K562 (cell line): ENCODE results near the gene SSBP1. TPM values are rescaled to one million over a fixed set of nuclear protein-coding genes. Genes with fewer than 3 reads are reported as not detected.

Source experiments
- ATAC-seq: fragments of 200-7000 bp; cut with Tn5 transposase; 3 replicates; pipeline ENCODE4 v1.9.1; 2020; ENCODE audit warnings: moderate library complexity
- BruUV-seq: library from RNA; stranded (reverse); fragments of 400-500 nt; replicated peaks from 2 replicates; lab custom pipeline; 2021; lab: Mats Ljungman, UMichigan
- CTCF ChIA-PET: fragments of 300-600 bp; formaldehyde crosslinking; extraction: SDS; loops from one replicate; lab custom pipeline; 2021; ENCODE audit warnings: low intra/inter-chr PET ratio; lab: Yijun Ruan, JAX
- POLR2A ChIA-PET: fragments of 300-600, 350-650 bp; sonication (Branson Sonifier 250); formaldehyde crosslinking; extraction: SDS; loops from one replicate; lab custom pipeline; 2021; ENCODE audit warnings: antibody characterized with exemption, inconsistent platforms; lab: Yijun Ruan, JAX
- DNase-seq, 4 experiments: peaks; one replicate each; pipeline versions ENCODE4 v3.0.0 to v3.0.0-alpha.2; 2011 to 2018; ENCODE audit warnings: low spot score in 3 of 4, mixed read lengths in 3 of 4; ENCODE audit errors: extremely low read depth in 1 of 4
- FAIRE-seq: peaks from 2 replicates; lab custom pipeline; 2011; peaks lifted over from hg19 to GRCh38; lab: Jason Lieb, UNC
- H2AFZ ChIP-seq: 2 replicates; pipeline ENCODE4 v1.6.0; 2011; ENCODE audit warnings: low read depth, low read length, control low read depth, inconsistent platforms
- H3K27ac ChIP-seq: fragments of 200-600 bp; 3 replicates; pipeline ENCODE4 v1.8.0; 2011; ENCODE audit warnings: low read depth, mild to moderate bottlenecking, control low read depth, inconsistent platforms, low read length, moderate library complexity, mixed read lengths; ENCODE audit errors: extremely low read depth
- H3K27me3 ChIP-seq, 2 experiments: fragments of 300-600 bp in 1 of 2; 2 replicates in 1 of 2; 3 replicates in 1 of 2; pipeline versions ENCODE4 v1.6.0 to v1.8.0; 2011; ENCODE audit warnings: inconsistent platforms in 2 of 2, low read length in 2 of 2, mild to moderate bottlenecking in 1 of 2, mixed read lengths in 1 of 2, moderate library complexity in 1 of 2; ENCODE audit not compliant: control insufficient read depth in 2 of 2, insufficient read depth in 2 of 2
- H3K36me3 ChIP-seq: fragments of 300-600 bp; 3 replicates; pipeline ENCODE4 v1.8.0; 2011; ENCODE audit warnings: mild to moderate bottlenecking, low read length, inconsistent platforms; ENCODE audit not compliant: control insufficient read depth, insufficient read depth
- H3K4me1 ChIP-seq, 2 experiments: fragments of 200-600 bp in 1 of 2; replicated peaks in 1 of 2; 2 replicates in 1 of 2; 3 replicates in 1 of 2; pipeline versions ENCODE4 v1.5.1 to v1.8.0; 2011; ENCODE audit warnings: inconsistent platforms in 2 of 2, low read length in 2 of 2, mild to moderate bottlenecking in 1 of 2, mixed read lengths in 1 of 2, moderate library complexity in 1 of 2; ENCODE audit not compliant: control insufficient read depth in 2 of 2, insufficient read depth in 2 of 2
- H3K4me2 ChIP-seq: 2 replicates; pipeline ENCODE4 v1.6.1; 2011; ENCODE audit warnings: low read length, control low read depth, inconsistent platforms, mixed read lengths; ENCODE audit not compliant: insufficient read depth
- H3K4me3 ChIP-seq: fragments of 200-600 bp; sonication (generic), shearing (Covaris generic); 2 replicates; pipeline ENCODE4 v1.5.1; 2016; ENCODE audit warnings: control low read depth, inconsistent platforms
- H3K79me2 ChIP-seq: fragments of 200-600 bp; 3 replicates; pipeline ENCODE4 v1.8.0; 2011; ENCODE audit warnings: low read length, inconsistent platforms; ENCODE audit not compliant: control insufficient read depth, insufficient read depth
- H3K9ac ChIP-seq, 2 experiments: 2 replicates each; pipeline versions ENCODE4 v1.6.0 to v1.6.1; 2011; ENCODE audit warnings: low read depth in 2 of 2, low read length in 2 of 2, control low read depth in 1 of 2, inconsistent platforms in 1 of 2, mild to moderate bottlenecking in 1 of 2, mixed read lengths in 1 of 2; ENCODE audit not compliant: insufficient read depth in 1 of 2
- H3K9me1 ChIP-seq: one replicate; pipeline ENCODE4 v1.6.0; 2011; ENCODE audit warnings: inconsistent platforms, mild to moderate bottlenecking, low read length, moderate library complexity; ENCODE audit not compliant: control insufficient read depth, insufficient read depth
- H3K9me3 ChIP-seq: replicated peaks from 2 replicates; pipeline ENCODE4 v1.5.1; 2011; ENCODE audit warnings: low read depth, low read length, inconsistent platforms; ENCODE audit not compliant: control insufficient read depth, insufficient read depth
- H4K20me1 ChIP-seq: replicated peaks from 2 replicates; pipeline ENCODE4 v1.6.1; 2011; ENCODE audit warnings: low read length, inconsistent platforms, mixed read lengths; ENCODE audit not compliant: control insufficient read depth, insufficient read depth
- CSDE1 ChIP-seq, 2 experiments: fragments of 450-650 bp; IDR thresholded peaks; 2 replicates each; pipeline ENCODE4 v1.6.1; 2016; ENCODE audit warnings: mild to moderate bottlenecking in 1 of 2
- DDX20 ChIP-seq: fragments of 450-650 bp; IDR thresholded peaks from 2 replicates; pipeline ENCODE4 v1.6.1; 2016; ENCODE audit warnings: missing genetic modification characterization, low read depth, mild to moderate bottlenecking, missing compliant biosample characterization, moderate library complexity
- DNMT1 ChIP-seq: fragments of 450-650 bp; IDR thresholded peaks from 2 replicates; pipeline ENCODE4 v1.6.1; 2016; ENCODE audit warnings: antibody characterized with exemption, mild to moderate bottlenecking
- ERF ChIP-seq: fragments of 450-650 bp; formaldehyde crosslinking; IDR thresholded peaks from 2 replicates; pipeline ENCODE4 v1.4.0; 2020; ENCODE audit warnings: mild to moderate bottlenecking, mixed read lengths
- ESRRB ChIP-seq: fragments of 250-450 bp; sonication (Bioruptor Pico); IDR thresholded peaks from 2 replicates; pipeline ENCODE4 v1.5.0; 2020; ENCODE audit warnings: mild to moderate bottlenecking, moderate library complexity, borderline replicate concordance
- GABPA ChIP-seq: fragments of 200-800 bp; sonication (Bioruptor generic); conservative IDR thresholded peaks from 2 replicates; pipeline ENCODE4 v1.6.1; 2016; ENCODE audit warnings: low read depth, missing genetic modification characterization, missing compliant biosample characterization
- HES1 ChIP-seq: fragments of 450-650 bp; IDR thresholded peaks from 2 replicates; pipeline ENCODE4 v1.6.1; 2016; ENCODE audit warnings: low read depth, mild to moderate bottlenecking, moderate library complexity
- KAT7 ChIP-seq: sonication (generic); formaldehyde crosslinking; IDR thresholded peaks from 2 replicates; pipeline ENCODE4 v1.8.0; 2022; ENCODE audit warnings: missing genetic modification reagents, mild to moderate bottlenecking, borderline replicate concordance
- MIER1 ChIP-seq: fragments of 450-650 bp; IDR thresholded peaks from 2 replicates; pipeline ENCODE4 v1.6.1; 2016; ENCODE audit warnings: antibody characterized with exemption, mild to moderate bottlenecking, low read depth
- RAD51 ChIP-seq: fragments of 450-650 bp; IDR thresholded peaks from 2 replicates; pipeline ENCODE4 v1.7.1; 2016; ENCODE audit warnings: low read depth, mild to moderate bottlenecking, borderline replicate concordance
- RB1 ChIP-seq: fragments of 450-650 bp; IDR thresholded peaks from 2 replicates; pipeline ENCODE4 v1.6.1; 2017; ENCODE audit warnings: low read depth, mild to moderate bottlenecking
- SUPT5H ChIP-seq: fragments of 450-650 bp; IDR thresholded peaks from 2 replicates; pipeline ENCODE4 v1.6.1; 2016
- TBL1XR1 ChIP-seq, 2 experiments: IDR thresholded peaks; 2 replicates each; pipeline ENCODE4 v1.6.1; 2012; ENCODE audit warnings: improper control_type of control experiment in 2 of 2, low read length in 2 of 2, mild to moderate bottlenecking in 1 of 2
- TFAP4 ChIP-seq: sonication (generic); formaldehyde crosslinking; IDR thresholded peaks from 2 replicates; pipeline ENCODE4 v1.8.0; 2022; ENCODE audit warnings: missing genetic modification reagents, mild to moderate bottlenecking, moderate library complexity, borderline replicate concordance
- XRCC3 ChIP-seq: fragments of 450-650 bp; IDR thresholded peaks from 2 replicates; pipeline ENCODE4 v1.6.1; 2017; ENCODE audit warnings: mild to moderate bottlenecking, moderate library complexity
- YBX1 ChIP-seq: fragments of 450-650 bp; IDR thresholded peaks from 2 replicates; pipeline ENCODE4 v1.7.1; 2016; ENCODE audit warnings: mild to moderate bottlenecking
- ZC3H11A ChIP-seq: IDR thresholded peaks from 2 replicates; pipeline ENCODE4 v1.6.1; 2012; ENCODE audit warnings: low read depth, low read length, improper control_type of control experiment
- ZFPM2 ChIP-seq: fragments of 250-450 bp; sonication (Bioruptor Pico); IDR thresholded peaks from 2 replicates; pipeline ENCODE4 v1.5.1; 2022; ENCODE audit warnings: mild to moderate bottlenecking
- ZNF431 ChIP-seq: sonication (generic); formaldehyde crosslinking; IDR thresholded peaks from 2 replicates; pipeline ENCODE4 v1.8.0; 2022; ENCODE audit warnings: mild to moderate bottlenecking, missing genetic modification reagents
- WGBS: fragments of 100-300 bp; shearing (Covaris generic); methylation state at CpG from one replicate; pipeline ENCODE4 v1.1.6; 2016; ENCODE audit warnings: low coverage, mixed read lengths; ENCODE audit not compliant: insufficient coverage; ENCODE audit errors: missing lambda C conversion rate; 5-methylcytosine and 5-hydroxymethylcytosine counted together
- in situ Hi-C: fragments of 300-500 bp; cut with MboI; formaldehyde crosslinking; loops from 4 replicates; pipeline ENCODE4 v1.15.0; 2018; ENCODE audit warnings: inconsistent platforms, mixed read lengths
- intact Hi-C: fragments of 100-400 bp; cut with micrococcal nuclease; formaldehyde crosslinking; loops from 2 replicates; pipeline ENCODE4 v1.14.2; 2022
- polyA plus RNA-seq, 8 experiments: library from polyadenylated mRNA; depleted of rRNA in 4 of 8; stranded (reverse) in 5 of 8; unstranded in 3 of 8; fragments of >200 nt; fragmentation: Nextera tagmentation in 2 of 8; fragmentation: Illumina TruSeq in 1 of 8; extraction: Ambion mirVana in 2 of 8; extraction: Trizol in 1 of 8; gene quantifications; 2 replicates each; pipeline versions ENCODE4 v1.2.1 to v1.2.3, GENCODE V29; 2011 to 2014; ENCODE audit warnings: inconsistent platforms in 1 of 8, missing spikeins in 1 of 8
- total RNA-seq, 7 experiments: library from RNA; depleted of rRNA in 6 of 7; stranded (reverse); fragments of >200 nt in 6 of 7; fragmentation: Illumina TruSeq in 2 of 7; extraction: Trizol in 2 of 7; gene quantifications; 2 replicates each; pipeline versions ENCODE4 v1.2.1 to v1.2.3, GENCODE V29; 2011 to 2021; ENCODE audit warnings: low replicate concordance in 1 of 7
- TF ChIP-seq, protein P1 (sequence below): sonication (generic); formaldehyde crosslinking; IDR thresholded peaks from 2 replicates; pipeline ENCODE4 v1.8.1; 2023; ENCODE audit warnings: mild to moderate bottlenecking, missing genetic modification reagents

SSBP1 gene
- total and polyA plus RNA-seq, 9 of the 15 experiments (the other 6 are each of a cell fraction or from before 2014, with no cell fraction given): 404 to 1,996 (median 835) TPM

DNA sequence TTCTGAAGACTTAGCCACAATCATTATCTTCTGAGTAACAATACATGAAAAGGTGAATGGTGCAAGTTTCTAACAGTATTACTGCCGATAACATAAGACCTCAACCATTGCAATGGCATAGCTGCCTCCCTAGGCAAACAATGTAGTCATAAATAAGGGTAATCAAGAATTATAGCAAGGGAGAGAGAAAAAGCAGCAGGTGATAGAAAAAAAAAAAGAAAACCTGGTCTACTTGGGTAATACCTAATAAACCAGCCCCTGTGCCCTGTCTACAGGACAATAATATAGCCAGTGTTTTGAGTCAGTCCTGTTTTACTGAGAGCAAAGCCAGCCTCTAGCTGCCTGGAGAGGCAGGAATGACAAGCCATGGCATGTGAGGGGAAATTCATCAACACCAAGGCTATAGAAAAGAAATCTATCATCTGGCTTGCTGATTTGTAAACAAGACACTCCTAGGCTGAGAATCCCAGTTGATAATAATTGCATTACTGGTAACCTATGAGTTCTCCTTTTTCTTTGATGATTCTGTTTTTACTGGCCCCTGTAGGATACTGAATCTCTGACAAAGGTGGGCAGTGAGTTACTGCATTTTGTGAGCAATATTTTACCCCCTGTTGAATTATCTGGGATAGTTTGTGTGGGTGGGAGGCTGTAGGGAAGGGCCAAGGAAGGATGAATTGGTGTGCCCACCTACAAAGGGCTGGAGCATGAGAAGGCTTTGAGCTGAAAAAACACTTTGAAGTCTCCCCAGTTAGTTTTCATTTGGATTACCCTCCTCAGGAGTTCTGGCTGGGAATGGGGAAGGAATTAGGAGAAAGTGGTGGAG lies 31.7 kb upstream of the SSBP1 start:
- Histone ChIP-seq H3K4me1 (peaks cover 0 to 8% of the 10 kb centered on the region in 2 experiments; a peak in 2 of 5 replicates), H3K27ac (no peak overlapping the region), H2AFZ (no peak overlapping the region), H4K20me1 (no peaks in the 10 kb centered on the region), H3K4me3 (no peak overlapping the region), H3K9me3 (no peaks in the 10 kb centered on the region), H3K27me3 (peaks cover 31 to 50% of the 10 kb centered on the region in 2 experiments), H3K79me2 (no peaks in the 10 kb centered on the region), H3K36me3 (no peaks in the 10 kb centered on the region), H3K9me1 (no peaks in the 10 kb centered on the region), H3K4me2 (no peak overlapping the region), H3K9ac (no peak overlapping the region)
- TF ChIP-seq ESRRB (CRISPR knock-in tag) (no peak), ZFPM2 (CRISPR knock-in tag) (no peak), GABPA (no peak), TFAP4 (CRISPR knock-in tag) (no peak), ZC3H11A (no peak), MIER1 (no peak), DNMT1 (no peak), ZNF431 (CRISPR knock-in tag) (no peak), ERF (CRISPR knock-in tag) (no peak), XRCC3 (no peak), RAD51 (no peak), HES1 (no peak), CSDE1 (IDR thresholded peaks at IDR 0.05) (no peak), KAT7 (CRISPR knock-in tag) (no peak), RB1 (no peak), DDX20 (tag) (no peak), SUPT5H (no peak), TBL1XR1 (IDR thresholded peaks at IDR 0.05; ENCODE audit: low read length in 2 of 2) (no peak), YBX1 (no peak)
- TF ChIP-seq, protein P1, sequence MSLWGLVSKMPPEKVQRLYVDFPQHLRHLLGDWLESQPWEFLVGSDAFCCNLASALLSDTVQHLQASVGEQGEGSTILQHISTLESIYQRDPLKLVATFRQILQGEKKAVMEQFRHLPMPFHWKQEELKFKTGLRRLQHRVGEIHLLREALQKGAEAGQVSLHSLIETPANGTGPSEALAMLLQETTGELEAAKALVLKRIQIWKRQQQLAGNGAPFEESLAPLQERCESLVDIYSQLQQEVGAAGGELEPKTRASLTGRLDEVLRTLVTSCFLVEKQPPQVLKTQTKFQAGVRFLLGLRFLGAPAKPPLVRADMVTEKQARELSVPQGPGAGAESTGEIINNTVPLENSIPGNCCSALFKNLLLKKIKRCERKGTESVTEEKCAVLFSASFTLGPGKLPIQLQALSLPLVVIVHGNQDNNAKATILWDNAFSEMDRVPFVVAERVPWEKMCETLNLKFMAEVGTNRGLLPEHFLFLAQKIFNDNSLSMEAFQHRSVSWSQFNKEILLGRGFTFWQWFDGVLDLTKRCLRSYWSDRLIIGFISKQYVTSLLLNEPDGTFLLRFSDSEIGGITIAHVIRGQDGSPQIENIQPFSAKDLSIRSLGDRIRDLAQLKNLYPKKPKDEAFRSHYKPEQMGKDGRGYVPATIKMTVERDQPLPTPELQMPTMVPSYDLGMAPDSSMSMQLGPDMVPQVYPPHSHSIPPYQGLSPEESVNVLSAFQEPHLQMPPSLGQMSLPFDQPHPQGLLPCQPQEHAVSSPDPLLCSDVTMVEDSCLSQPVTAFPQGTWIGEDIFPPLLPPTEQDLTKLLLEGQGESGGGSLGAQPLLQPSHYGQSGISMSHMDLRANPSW: no peak
- ChIA-PET CTCF (no interaction called here), POLR2A (no interaction called here)
- WGBS: 0% methylated on average over 1 of the region's 1 CpG
- in situ Hi-C loops: no loop called here
- DNase-seq (no peak), FAIRE-seq (no peak), ATAC-seq (no peak)
- no TSS peak for BruUV-seq
- intact Hi-C loops: no loop called here
